CD14-positive monocyte (primary cell): ENCODE data around the gene CDH4. TPM values are rescaled to one million over a fixed set of nuclear protein-coding genes. Genes with fewer than 3 reads are reported as not detected.
A peak's percentile ranks its signal among the peaks of the same experiment; 100 is the strongest.

ENCODE experiments used
- DNase-seq, 3 donors: peaks; one replicate each; pipeline ENCODE4 v3.0.0-alpha.2; 2011 to 2022
- H2AFZ ChIP-seq: 2 replicates; pipeline ENCODE4 v1.6.0; 2012; ENCODE audit warnings: mild to moderate bottlenecking, low read depth, low read length, inconsistent platforms; ENCODE audit not compliant: insufficient read depth, poor library complexity, severe bottlenecking
- H3K27ac ChIP-seq, 2 donors: 1 replicate in 1 of 2; 2 replicates in 1 of 2; pipeline ENCODE4 v1.5.1; 2012 to 2013; ENCODE audit warnings: low read length in 2 of 2, control low read depth in 1 of 2, inconsistent platforms in 1 of 2, low read depth in 1 of 2, mild to moderate bottlenecking in 1 of 2
- H3K27me3 ChIP-seq, 2 donors: one replicate each; pipeline versions ENCODE4 v1.6.0 to v1.6.1; 2011 to 2013; ENCODE audit warnings: low read length in 2 of 2; ENCODE audit not compliant: control insufficient read depth in 2 of 2, insufficient read depth in 2 of 2
- H3K36me3 ChIP-seq, 2 donors: replicated peaks in 1 of 2; 1 replicate in 1 of 2; 2 replicates in 1 of 2; pipeline versions ENCODE4 v1.5.1 to v1.6.1; 2012 to 2013; ENCODE audit warnings: low read length in 2 of 2, control low read depth in 1 of 2, inconsistent platforms in 1 of 2, mild to moderate bottlenecking in 1 of 2; ENCODE audit not compliant: insufficient read depth in 2 of 2, control insufficient read depth in 1 of 2
- H3K4me1 ChIP-seq, 2 donors: 1 replicate in 1 of 2; 2 replicates in 1 of 2; pipeline versions ENCODE4 v1.5.1 to v1.6.1; 2012 to 2013; ENCODE audit warnings: low read length in 2 of 2, control low read depth in 1 of 2, inconsistent platforms in 1 of 2, mild to moderate bottlenecking in 1 of 2, moderate library complexity in 1 of 2; ENCODE audit not compliant: insufficient read depth in 2 of 2, control insufficient read depth in 1 of 2
- H3K4me2 ChIP-seq: replicated peaks from 2 replicates; pipeline ENCODE3; 2012; ENCODE audit warnings: low read length, moderate library complexity, mild to moderate bottlenecking; ENCODE audit not compliant: poor library complexity, severe bottlenecking; ENCODE audit errors: extremely low read depth
- H3K4me3 ChIP-seq, 3 experiments: fragments of 200-600 bp in 1 of 3; sonication (generic) in 1 of 3; replicated peaks in 1 of 3; 1 replicate in 2 of 3; 2 replicates in 1 of 3; pipeline ENCODE4 v1.5.1; 2011 to 2013; ENCODE audit warnings: low read length in 3 of 3, mild to moderate bottlenecking in 3 of 3, control low read depth in 2 of 3, low read depth in 2 of 3, inconsistent platforms in 1 of 3, moderate library complexity in 1 of 3
- H3K79me2 ChIP-seq: 2 replicates; pipeline ENCODE4 v1.6.0; 2012; ENCODE audit warnings: mild to moderate bottlenecking, control low read depth, inconsistent platforms, low read length, moderate library complexity; ENCODE audit not compliant: insufficient read depth
- H3K9ac ChIP-seq: 2 replicates; pipeline ENCODE4 v1.6.0; 2017; ENCODE audit warnings: low read length, mild to moderate bottlenecking; ENCODE audit not compliant: insufficient read depth, poor library complexity, severe bottlenecking
- H3K9me3 ChIP-seq, 2 donors: replicated peaks in 1 of 2; 1 replicate in 1 of 2; 2 replicates in 1 of 2; pipeline versions ENCODE4 v1.5.1 to v1.6.1; 2012 to 2013; ENCODE audit warnings: low read length in 2 of 2, control low read depth in 1 of 2; ENCODE audit not compliant: control insufficient read depth in 1 of 2, insufficient read depth in 1 of 2
- H4K20me1 ChIP-seq: 2 replicates; pipeline ENCODE4 v1.6.0; 2012; ENCODE audit warnings: mild to moderate bottlenecking, low read length, control low read depth, moderate library complexity; ENCODE audit not compliant: insufficient read depth
- H3K27ac Mint-ChIP-seq, 7 donors: one replicate each; pipeline ENCODE4 v1.8.0; 2020; ENCODE audit warnings: mild to moderate bottlenecking in 7 of 7, mixed read lengths in 7 of 7, moderate library complexity in 6 of 7, inconsistent platforms in 2 of 7
- H3K27me3 Mint-ChIP-seq, 3 donors: one replicate each; pipeline ENCODE4 v1.8.0; 2021 to 2022; ENCODE audit warnings: low read depth in 3 of 3, mild to moderate bottlenecking in 3 of 3, mixed read lengths in 3 of 3, moderate library complexity in 3 of 3, inconsistent platforms in 1 of 3
- H3K36me3 Mint-ChIP-seq, 2 donors: one replicate each; pipeline ENCODE4 v1.8.0; 2020; ENCODE audit warnings: mixed read lengths in 2 of 2, inconsistent platforms in 1 of 2, mild to moderate bottlenecking in 1 of 2
- H3K4me1 Mint-ChIP-seq: one replicate; pipeline ENCODE4 v1.8.0; 2020; ENCODE audit warnings: mild to moderate bottlenecking, mixed read lengths
- H3K4me3 Mint-ChIP-seq, 2 donors: one replicate each; pipeline ENCODE4 v1.8.0; 2020; ENCODE audit warnings: mild to moderate bottlenecking in 2 of 2, mixed read lengths in 2 of 2, moderate library complexity in 1 of 2
- H3K9me3 Mint-ChIP-seq, 7 donors: one replicate each; pipeline ENCODE4 v1.8.0; 2020 to 2022; ENCODE audit warnings: mixed read lengths in 7 of 7, mild to moderate bottlenecking in 6 of 7, moderate library complexity in 6 of 7, inconsistent platforms in 2 of 7
- WGBS: methylation state at CpG from one replicate; pipeline ENCODE4 v1.1.5; 2013; ENCODE audit warnings: missing lambda C conversion rate; ENCODE audit not compliant: insufficient coverage; 5-methylcytosine and 5-hydroxymethylcytosine counted together
- intact Hi-C, 2 donors: fragments of 100-400 bp; cut with micrococcal nuclease; formaldehyde crosslinking; loops; one replicate each; pipeline versions ENCODE4 v1.15.0 to v1.15.1; 2023
- polyA plus RNA-seq, 3 donors: library from polyadenylated mRNA; depleted of rRNA in 1 of 3; unstranded in 2 of 3; stranded (reverse) in 1 of 3; fragments of 300-500 nt in 2 of 3; fragments of >200 nt in 1 of 3; fragmentation: Illumina TruSeq in 2 of 3; gene quantifications; 1 replicate in 2 of 3; 2 replicates in 1 of 3; pipeline ENCODE4 v1.2.3, GENCODE V29; 2012 to 2021
- TF ChIP-seq, protein P1 (sequence below): fragments of 200-600 bp; IDR thresholded peaks from one replicate; pipeline ENCODE4 v1.8.0; 2022; ENCODE audit warnings: antibody characterized with exemption, mild to moderate bottlenecking

CDH4 gene
- polyA plus RNA-seq, 3 donors = not detected

DNA sequence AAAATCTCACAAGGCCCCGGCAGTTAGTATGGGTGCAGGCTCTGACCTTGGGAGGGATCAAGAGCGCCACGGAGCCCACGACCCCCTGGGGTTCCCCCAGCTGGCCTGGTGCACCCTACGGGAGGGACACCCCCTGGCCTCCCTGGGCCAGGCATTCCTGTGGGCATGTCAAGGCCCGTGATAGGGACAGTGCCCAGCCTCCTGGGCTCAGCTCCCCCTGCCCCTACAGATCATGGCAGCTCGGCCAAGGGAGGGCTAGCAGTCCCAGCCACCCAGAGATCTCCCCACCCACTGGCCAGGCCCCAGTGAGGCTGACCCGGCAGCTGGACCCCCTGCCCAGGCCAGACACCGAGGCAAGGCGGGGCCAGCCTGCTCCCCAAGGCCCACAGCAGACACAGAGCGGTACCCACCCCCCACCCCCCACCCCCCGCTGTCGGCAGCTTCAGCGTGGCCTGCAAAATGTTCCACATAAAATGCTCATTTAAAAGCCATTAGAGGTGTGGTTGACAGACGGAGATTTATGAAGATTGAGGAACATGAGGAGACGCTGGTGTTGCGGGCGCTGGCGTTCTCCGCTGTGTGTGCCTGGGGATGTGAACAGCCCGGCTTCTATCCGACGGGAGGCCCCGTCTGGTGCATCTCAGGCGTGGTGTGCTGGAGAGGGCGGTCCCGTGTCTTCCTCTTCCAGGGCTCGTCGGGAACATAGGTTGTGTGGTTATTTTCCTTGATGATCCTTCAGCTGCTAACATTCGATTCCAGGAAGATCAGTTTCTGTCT lies 625.1 kb downstream of the CDH4 start:
- H3K36me3 Mint-ChIP-seq = no peaks in the 10 kb centered on the region
- H3K4me3 Mint-ChIP-seq = no peak overlapping the region

DNA sequence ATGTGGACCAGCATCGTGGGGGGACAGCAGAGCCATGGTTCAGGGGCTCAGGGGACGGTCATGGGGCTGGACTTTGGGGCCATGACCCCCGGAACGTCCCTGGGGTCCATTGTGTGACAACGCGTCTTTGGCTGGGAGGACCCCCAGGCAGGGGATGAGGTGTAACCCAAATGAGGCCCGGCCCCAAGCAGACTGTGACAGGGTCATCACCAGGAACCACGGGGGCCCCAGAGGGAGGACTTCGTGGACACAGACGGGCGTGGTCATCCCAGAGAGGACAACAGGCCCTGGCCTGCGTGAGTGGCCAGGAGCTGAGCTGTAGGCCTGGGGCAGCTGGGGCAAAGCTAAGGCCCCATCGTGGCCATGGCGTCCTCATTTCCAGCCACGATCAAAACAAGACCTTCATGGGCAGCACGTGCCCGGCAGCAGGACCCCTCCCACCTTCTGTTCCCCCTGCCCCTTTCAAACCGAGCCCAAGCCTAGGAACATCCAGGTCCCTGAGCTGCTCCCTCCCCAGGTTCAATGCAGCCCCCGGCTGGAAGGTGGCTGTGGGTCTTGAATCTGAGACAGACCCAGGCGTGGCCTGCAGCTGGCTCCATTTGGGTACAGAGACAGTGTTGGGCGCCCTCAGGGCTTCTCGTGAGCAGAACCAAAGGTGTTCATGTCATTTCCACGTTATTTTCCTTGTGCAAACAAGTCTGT lies 625.9 kb downstream of the CDH4 start:
- Mint-ChIP-seq H3K36me3 (no peaks in the 10 kb centered on the region), H3K27me3 (peaks cover 2 to 4% (median 3%) of the 10 kb centered on the region in 3 donors), H3K9me3 (peaks cover 0 to 76% (median 30%) of the 10 kb centered on the region in 7 donors), H3K4me1 (no peaks in the 10 kb centered on the region), H3K27ac (peak overlapping the region in 1 of 7 donors; percentile 37), H3K4me3 (no peak overlapping the region)
- Histone ChIP-seq H2AFZ (no peak overlapping the region), H3K9me3 (peaks cover 5 to 98% of the 10 kb centered on the region in 2 donors), H3K27me3 (no peaks in the 10 kb centered on the region), H3K4me2 (no peak overlapping the region), H3K27ac (no peak overlapping the region), H3K4me3 (no peak overlapping the region), H4K20me1 (no peaks in the 10 kb centered on the region), H3K79me2 (no peaks in the 10 kb centered on the region), H3K36me3 (no peaks in the 10 kb centered on the region), H3K4me1 (no peaks in the 10 kb centered on the region), H3K9ac (no peak overlapping the region)
- intact Hi-C loops = no loop called here
- 90% methylated on average over 23 of the region's 23 CpGs for WGBS
- TF ChIP-seq, protein P1, sequence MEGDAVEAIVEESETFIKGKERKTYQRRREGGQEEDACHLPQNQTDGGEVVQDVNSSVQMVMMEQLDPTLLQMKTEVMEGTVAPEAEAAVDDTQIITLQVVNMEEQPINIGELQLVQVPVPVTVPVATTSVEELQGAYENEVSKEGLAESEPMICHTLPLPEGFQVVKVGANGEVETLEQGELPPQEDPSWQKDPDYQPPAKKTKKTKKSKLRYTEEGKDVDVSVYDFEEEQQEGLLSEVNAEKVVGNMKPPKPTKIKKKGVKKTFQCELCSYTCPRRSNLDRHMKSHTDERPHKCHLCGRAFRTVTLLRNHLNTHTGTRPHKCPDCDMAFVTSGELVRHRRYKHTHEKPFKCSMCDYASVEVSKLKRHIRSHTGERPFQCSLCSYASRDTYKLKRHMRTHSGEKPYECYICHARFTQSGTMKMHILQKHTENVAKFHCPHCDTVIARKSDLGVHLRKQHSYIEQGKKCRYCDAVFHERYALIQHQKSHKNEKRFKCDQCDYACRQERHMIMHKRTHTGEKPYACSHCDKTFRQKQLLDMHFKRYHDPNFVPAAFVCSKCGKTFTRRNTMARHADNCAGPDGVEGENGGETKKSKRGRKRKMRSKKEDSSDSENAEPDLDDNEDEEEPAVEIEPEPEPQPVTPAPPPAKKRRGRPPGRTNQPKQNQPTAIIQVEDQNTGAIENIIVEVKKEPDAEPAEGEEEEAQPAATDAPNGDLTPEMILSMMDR = no peak
- no peak for DNase-seq

More for the DNA sequence above, 625.1 kb downstream of the CDH4 start:
- Histone ChIP-seq H3K9me3 (peaks cover 5 to 100% of the 10 kb centered on the region in 2 donors), H3K27ac (no peak overlapping the region), H2AFZ (no peak overlapping the region), H3K4me2 (no peak overlapping the region), H3K36me3 (no peaks in the 10 kb centered on the region), H3K4me3 (no peak overlapping the region), H3K27me3 (no peaks in the 10 kb centered on the region), H4K20me1 (no peaks in the 10 kb centered on the region), H3K9ac (no peak overlapping the region), H3K79me2 (no peaks in the 10 kb centered on the region), H3K4me1 (no peaks in the 10 kb centered on the region)
- Mint-ChIP-seq H3K27me3 (peaks cover 0 to 3% (median 3%) of the 10 kb centered on the region in 3 donors), H3K4me1 (no peaks in the 10 kb centered on the region), H3K9me3 (peaks cover under 1 to 78% (median 34%) of the 10 kb centered on the region in 7 donors), H3K27ac (no peak overlapping the region)
- 95% methylated on average over 21 of the region's 30 CpGs for WGBS
- TF ChIP-seq, protein P1 = no peak
- no peak for DNase-seq
- intact Hi-C loops = no loop called here
